Measurements from ENCODE around the gene UCP2. TPM values are rescaled to one million over a fixed set of nuclear protein-coding genes. Genes with fewer than 3 reads are reported as not detected.
"Not testable (repeated sequence)": the region's sequence is repeated elsewhere in the genome, so short reads cannot be mapped to it uniquely, and the experiment has no call there.

UCP2 gene
- total RNA-seq, 4 donors from 2014 or later, result 9.8 to 27.3 (median 12.9) TPM

- no peaks in the 10 kb centered on the region for H3K9me3 ChIP-seq
- DNase-seq (ENCODE audit: low spot score in 2 of 2), result no peak
- WGBS, result 81% methylated on average over 9 of the region's 9 CpGs
- H3K4me3 ChIP-seq, result no peak overlapping the region
- no peaks in the 10 kb centered on the region for H3K36me3 ChIP-seq
- TF ChIP-seq POLR2A (IDR thresholded peaks at IDR 0.05), result no peak
- TF ChIP-seq CTCF (IDR thresholded peaks at IDR 0.05), result no peak
- TF ChIP-seq EP300 (IDR thresholded peaks at IDR 0.05), result no peak
- H3K27ac ChIP-seq, result no peak overlapping the region
- no peaks in the 10 kb centered on the region for H3K27me3 ChIP-seq
- no peaks in the 10 kb centered on the region for H3K4me1 ChIP-seq
Observed at GRCh38 chr11:73940801-73941570, 41.7 kb downstream of the UCP2 start.

- Histone ChIP-seq H3K36me3 (peaks cover 2% of the 10 kb centered on the region), H3K27me3 (no peaks in the 10 kb centered on the region), H3K4me1 (no peaks in the 10 kb centered on the region), H3K9me3 (no peaks in the 10 kb centered on the region), H3K27ac (no peak overlapping the region), H3K4me3 (no peak overlapping the region)
- no peak for TF ChIP-seq POLR2A (IDR thresholded peaks at IDR 0.05)
- TF ChIP-seq CTCF (IDR thresholded peaks at IDR 0.05), result no peak
- TF ChIP-seq EP300 (IDR thresholded peaks at IDR 0.05), result no peak
- no peak for TF ChIP-seq POLR2AphosphoS5 (IDR thresholded peaks at IDR 0.05)
- no peak for DNase-seq (ENCODE audit: low spot score in 2 of 2)
- whole genome bisulfite sequencing, result 34% methylated on average over 4 of the region's 4 CpGs
Observed at GRCh38 chr11:73939096-73939495, 43.5 kb downstream of the UCP2 start.

- H3K4me3 ChIP-seq; DNase-seq (ENCODE audit: low spot score in 2 of 2); H3K9me3 ChIP-seq; H3K4me1 ChIP-seq; H3K27me3 ChIP-seq; H3K27ac ChIP-seq: not testable (repeated sequence)
- WGBS, result 100% methylated on average over 2 of the region's 25 CpGs
- peaks cover 14% of the 10 kb centered on the region for H3K36me3 ChIP-seq
Observed at GRCh38 chr11:73936047-73936446, 46.6 kb downstream of the UCP2 start.

DNA sequence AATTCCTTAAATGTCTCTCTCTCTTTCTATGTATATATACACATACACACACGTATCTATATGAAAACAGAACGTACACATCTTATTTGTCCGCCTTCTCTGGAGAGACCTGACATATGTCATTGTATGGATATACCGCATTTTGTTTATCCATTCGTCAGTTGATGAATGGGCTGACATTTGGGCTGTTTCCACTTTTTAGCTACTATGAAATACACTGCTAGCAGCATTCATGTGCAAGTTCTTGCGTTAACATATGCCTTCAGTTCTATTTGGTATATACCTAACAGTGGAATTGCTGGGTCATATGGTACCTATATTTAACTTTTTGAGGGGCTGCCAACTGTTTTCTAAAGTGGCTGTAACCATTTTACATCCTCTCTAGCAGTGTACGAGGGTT lies 49.9 kb downstream of the UCP2 start:
- Histone ChIP-seq H3K4me1 (no peaks in the 10 kb centered on the region), H3K27me3 (no peaks in the 10 kb centered on the region), H3K36me3 (peaks cover 47% of the 10 kb centered on the region), H3K27ac (no peak overlapping the region), H3K4me3 (no peak overlapping the region), H3K9me3 (no peaks in the 10 kb centered on the region)
- no peak for DNase-seq (ENCODE audit: low spot score in 2 of 2)
- 93% methylated on average over 7 of the region's 7 CpGs for WGBS
- no peak for TF ChIP-seq POLR2AphosphoS5 (IDR thresholded peaks at IDR 0.05)
- no peak for TF ChIP-seq CTCF (IDR thresholded peaks at IDR 0.05)
- no peak for TF ChIP-seq EP300 (IDR thresholded peaks at IDR 0.05)
- TF ChIP-seq POLR2A (IDR thresholded peaks at IDR 0.05), result no peak

GRCh38 chr11:73931951-73932350 lies 50.7 kb downstream of the UCP2 start:
- whole genome bisulfite sequencing, result 88% methylated on average over 6 of the region's 6 CpGs

More at GRCh38 chr11:73931951-73932350, 50.7 kb downstream of the UCP2 start:
- TF ChIP-seq POLR2AphosphoS5 (IDR thresholded peaks at IDR 0.05) (no peak), POLR2A (IDR thresholded peaks at IDR 0.05) (no peak), EP300 (IDR thresholded peaks at IDR 0.05) (no peak), CTCF (IDR thresholded peaks at IDR 0.05) (no peak)
- no peaks in the 10 kb centered on the region for H3K27me3 ChIP-seq
- no peak overlapping the region for H3K4me3 ChIP-seq
- H3K27ac ChIP-seq, result no peak overlapping the region
- H3K4me1 ChIP-seq, result no peaks in the 10 kb centered on the region
- DNase-seq (ENCODE audit: low spot score in 2 of 2), result no peak
- H3K36me3 ChIP-seq, result peaks cover 55% of the 10 kb centered on the region
- no peaks in the 10 kb centered on the region for H3K9me3 ChIP-seq
